ENCODE data around the gene C1orf115.

DNA sequence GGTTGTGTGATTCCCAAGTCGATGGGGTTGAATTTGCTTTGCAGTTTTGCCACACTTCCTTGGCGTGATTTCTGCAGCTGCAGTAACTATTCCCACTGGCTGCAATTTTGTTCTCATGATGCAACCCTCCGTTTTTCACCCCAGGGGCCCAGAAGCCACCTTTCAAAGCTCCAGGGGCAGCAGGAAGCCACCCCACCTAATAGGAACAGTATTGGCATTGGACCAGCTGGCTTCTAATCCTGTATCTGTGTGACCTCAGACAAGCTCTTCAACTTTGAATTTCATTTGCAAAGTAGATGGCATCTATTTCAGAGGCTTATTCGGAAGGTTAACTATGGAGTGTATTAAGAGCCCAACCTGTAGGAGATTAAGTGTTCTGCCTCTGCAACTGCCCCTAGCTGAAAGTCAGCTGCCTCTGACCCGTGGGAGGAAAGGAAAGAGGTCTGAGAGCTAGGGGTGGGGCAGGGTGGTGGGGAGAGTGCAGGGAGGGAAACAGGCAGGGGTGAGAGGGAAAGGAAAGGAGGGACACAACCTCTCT is 12.6 kb downstream of the C1orf115 start:
- TF ChIP-seq EZH2 (IDR thresholded peaks at IDR 0.05; ENCODE audit: low read length) = no peak
- TF ChIP-seq, protein P1, sequence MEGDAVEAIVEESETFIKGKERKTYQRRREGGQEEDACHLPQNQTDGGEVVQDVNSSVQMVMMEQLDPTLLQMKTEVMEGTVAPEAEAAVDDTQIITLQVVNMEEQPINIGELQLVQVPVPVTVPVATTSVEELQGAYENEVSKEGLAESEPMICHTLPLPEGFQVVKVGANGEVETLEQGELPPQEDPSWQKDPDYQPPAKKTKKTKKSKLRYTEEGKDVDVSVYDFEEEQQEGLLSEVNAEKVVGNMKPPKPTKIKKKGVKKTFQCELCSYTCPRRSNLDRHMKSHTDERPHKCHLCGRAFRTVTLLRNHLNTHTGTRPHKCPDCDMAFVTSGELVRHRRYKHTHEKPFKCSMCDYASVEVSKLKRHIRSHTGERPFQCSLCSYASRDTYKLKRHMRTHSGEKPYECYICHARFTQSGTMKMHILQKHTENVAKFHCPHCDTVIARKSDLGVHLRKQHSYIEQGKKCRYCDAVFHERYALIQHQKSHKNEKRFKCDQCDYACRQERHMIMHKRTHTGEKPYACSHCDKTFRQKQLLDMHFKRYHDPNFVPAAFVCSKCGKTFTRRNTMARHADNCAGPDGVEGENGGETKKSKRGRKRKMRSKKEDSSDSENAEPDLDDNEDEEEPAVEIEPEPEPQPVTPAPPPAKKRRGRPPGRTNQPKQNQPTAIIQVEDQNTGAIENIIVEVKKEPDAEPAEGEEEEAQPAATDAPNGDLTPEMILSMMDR (optimal IDR thresholded peaks at IDR 0.05 in 1 of 3, IDR thresholded peaks at IDR 0.05 in 1 of 3, conservative IDR thresholded peaks at IDR 0.05 in 1 of 3; ENCODE audit: extremely low read depth in 1 of 3, insufficient read depth in 2 of 3, low read length in 3 of 3) = no peak

All from keratinocyte (primary cell).